Fibroblast of lung (primary cell): ENCODE measurements around the gene TINCR. TPM values are rescaled to one million over a fixed set of nuclear protein-coding genes. Genes with fewer than 3 reads are reported as not detected.

Source experiments
- DNase-seq, 2 donors: peaks; one replicate each; pipeline versions ENCODE4 v3.0.0 to v3.0.0-alpha.2; 2010; ENCODE audit warnings: low read depth in 2 of 2
- H2AFZ ChIP-seq: 2 replicates; pipeline ENCODE4 v1.5.1; 2012; ENCODE audit warnings: low read length, control low read depth, inconsistent platforms
- H3K27ac ChIP-seq: 2 replicates; pipeline ENCODE4 v1.5.1; 2011; ENCODE audit warnings: low read length, control low read depth; ENCODE audit not compliant: insufficient read depth
- H3K27me3 ChIP-seq: 2 replicates; pipeline ENCODE4 v1.5.1; 2011; ENCODE audit warnings: mild to moderate bottlenecking, low read length; ENCODE audit not compliant: control insufficient read depth, insufficient read depth
- H3K36me3 ChIP-seq: 2 replicates; pipeline ENCODE4 v1.5.1; 2011; ENCODE audit warnings: low read length; ENCODE audit not compliant: control insufficient read depth, insufficient read depth
- H3K4me1 ChIP-seq: 2 replicates; pipeline ENCODE4 v1.5.1; 2011; ENCODE audit warnings: low read length; ENCODE audit not compliant: control insufficient read depth, insufficient read depth; ENCODE audit errors: extremely low read depth
- H3K4me2 ChIP-seq: 2 replicates; pipeline ENCODE4 v1.5.1; 2011; ENCODE audit warnings: low read length, control low read depth; ENCODE audit not compliant: insufficient read depth; ENCODE audit errors: extremely low read depth
- H3K4me3 ChIP-seq, 4 experiments: fragments of 200-600 bp in 1 of 4; sonication (generic) in 1 of 4; replicated peaks in 1 of 4; 2 replicates each; pipeline ENCODE4 v1.5.1; 2011 to 2016; ENCODE audit warnings: low read length in 4 of 4, low read depth in 3 of 4, mild to moderate bottlenecking in 3 of 4, control low read depth in 2 of 4, inconsistent platforms in 1 of 4, mixed read lengths in 1 of 4; ENCODE audit not compliant: insufficient read depth in 1 of 4; ENCODE audit errors: control extremely low read depth in 1 of 4
- H3K79me2 ChIP-seq: 2 replicates; pipeline ENCODE4 v1.5.1; 2012; ENCODE audit warnings: mild to moderate bottlenecking, low read length, inconsistent platforms; ENCODE audit not compliant: control insufficient read depth, insufficient read depth
- H3K9ac ChIP-seq: 2 replicates; pipeline ENCODE4 v1.5.1; 2011; ENCODE audit warnings: mild to moderate bottlenecking, low read length, control low read depth; ENCODE audit not compliant: insufficient read depth
- H3K9me3 ChIP-seq: 2 replicates; pipeline ENCODE4 v1.5.1; 2012; ENCODE audit warnings: low read depth, low read length; ENCODE audit not compliant: control insufficient read depth, insufficient read depth
- H4K20me1 ChIP-seq: 2 replicates; pipeline ENCODE4 v1.5.1; 2011; ENCODE audit warnings: low read length; ENCODE audit not compliant: control insufficient read depth, insufficient read depth; ENCODE audit errors: extremely low read depth
- EZH2 ChIP-seq: IDR thresholded peaks from 2 replicates; pipeline ENCODE4 v1.5.1; 2012; ENCODE audit warnings: low read length, control low read depth, mild to moderate bottlenecking; ENCODE audit errors: missing control alignments
- polyA plus RNA-seq, 2 donors: library from polyadenylated mRNA; depleted of rRNA in 1 of 2; stranded (reverse) in 1 of 2; unstranded in 1 of 2; fragments of >200 nt; gene quantifications; 2 replicates each; pipeline ENCODE4 v1.2.1, GENCODE V29; 2011 to 2012; ENCODE audit warnings: missing spikeins in 1 of 2
- total RNA-seq: library from RNA; depleted of rRNA; stranded (reverse); fragments of >200 nt; gene quantifications from 2 replicates; pipeline ENCODE4 v1.2.1, GENCODE V29; 2014
- TF ChIP-seq, protein P1 (sequence below), 2 donors: IDR thresholded peaks in 1 of 2; conservative IDR thresholded peaks in 1 of 2; 1 replicate in 1 of 2; 2 replicates in 1 of 2; pipeline ENCODE4 v1.5.1; 2011 to 2012; ENCODE audit warnings: low read length in 2 of 2, control low read depth in 1 of 2, inconsistent platforms in 1 of 2, low read depth in 1 of 2, mild to moderate bottlenecking in 1 of 2

TINCR gene
- total and polyA plus RNA-seq, 2 donors (not counting 1 experiment from before 2014, with no cell fraction given): 0.06 to 0.17 TPM

DNA sequence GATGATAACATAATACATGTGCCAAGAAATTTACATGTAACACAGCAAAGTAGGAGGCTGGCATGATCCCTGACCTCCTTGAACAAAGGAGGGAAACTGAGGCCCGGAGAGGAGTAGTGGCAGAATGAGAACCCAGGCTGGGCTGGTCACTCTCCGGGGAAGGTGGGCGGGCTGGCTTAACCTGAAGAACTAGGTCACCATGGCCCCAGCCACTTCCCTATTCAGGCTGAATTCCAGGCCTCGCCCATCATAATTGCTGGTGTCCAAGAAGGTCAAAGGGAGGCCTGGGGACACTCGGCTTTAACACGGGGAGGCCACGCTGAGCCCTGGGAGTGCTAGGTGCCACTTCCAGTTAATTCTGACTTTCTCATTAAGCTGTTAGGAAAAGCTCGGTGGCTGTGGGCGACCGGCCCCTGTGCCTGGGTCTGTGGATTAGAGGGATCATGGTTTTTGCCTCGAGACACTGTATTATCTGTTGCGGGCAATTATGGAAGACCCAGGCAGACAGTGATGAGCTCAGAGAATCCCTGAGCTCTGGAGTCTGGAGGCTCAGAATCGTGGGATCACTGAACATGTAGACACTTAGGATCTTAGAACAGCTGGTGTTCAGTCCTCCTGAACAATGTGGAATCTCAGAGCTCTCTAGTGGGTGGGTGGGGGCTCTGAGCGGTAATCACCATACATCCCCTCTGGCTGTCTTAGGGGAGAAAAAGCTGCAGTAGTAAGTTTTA, 5.0 kb upstream of the TINCR start:
- H3K79me2 ChIP-seq: no peaks in the 10 kb centered on the region
- peaks cover 4% of the 10 kb centered on the region for H3K27me3 ChIP-seq
- no peak overlapping the region for H3K9ac ChIP-seq
- no peak overlapping the region for H3K4me3 ChIP-seq
- no peaks in the 10 kb centered on the region for H3K4me1 ChIP-seq
- TF ChIP-seq, protein P1, sequence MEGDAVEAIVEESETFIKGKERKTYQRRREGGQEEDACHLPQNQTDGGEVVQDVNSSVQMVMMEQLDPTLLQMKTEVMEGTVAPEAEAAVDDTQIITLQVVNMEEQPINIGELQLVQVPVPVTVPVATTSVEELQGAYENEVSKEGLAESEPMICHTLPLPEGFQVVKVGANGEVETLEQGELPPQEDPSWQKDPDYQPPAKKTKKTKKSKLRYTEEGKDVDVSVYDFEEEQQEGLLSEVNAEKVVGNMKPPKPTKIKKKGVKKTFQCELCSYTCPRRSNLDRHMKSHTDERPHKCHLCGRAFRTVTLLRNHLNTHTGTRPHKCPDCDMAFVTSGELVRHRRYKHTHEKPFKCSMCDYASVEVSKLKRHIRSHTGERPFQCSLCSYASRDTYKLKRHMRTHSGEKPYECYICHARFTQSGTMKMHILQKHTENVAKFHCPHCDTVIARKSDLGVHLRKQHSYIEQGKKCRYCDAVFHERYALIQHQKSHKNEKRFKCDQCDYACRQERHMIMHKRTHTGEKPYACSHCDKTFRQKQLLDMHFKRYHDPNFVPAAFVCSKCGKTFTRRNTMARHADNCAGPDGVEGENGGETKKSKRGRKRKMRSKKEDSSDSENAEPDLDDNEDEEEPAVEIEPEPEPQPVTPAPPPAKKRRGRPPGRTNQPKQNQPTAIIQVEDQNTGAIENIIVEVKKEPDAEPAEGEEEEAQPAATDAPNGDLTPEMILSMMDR (conservative IDR thresholded peaks at IDR 0.05 in 1 of 2, IDR thresholded peaks at IDR 0.05 in 1 of 2; ENCODE audit: low read depth in 1 of 2, low read length in 2 of 2): no peak
- TF ChIP-seq EZH2: no peak
- H3K4me2 ChIP-seq: no peak overlapping the region
- H3K36me3 ChIP-seq: no peaks in the 10 kb centered on the region
- H3K27ac ChIP-seq: no peak overlapping the region
- DNase-seq: no peak
- H2AFZ ChIP-seq: no peak overlapping the region
- no peaks in the 10 kb centered on the region for H3K9me3 ChIP-seq
- no peaks in the 10 kb centered on the region for H4K20me1 ChIP-seq

DNA sequence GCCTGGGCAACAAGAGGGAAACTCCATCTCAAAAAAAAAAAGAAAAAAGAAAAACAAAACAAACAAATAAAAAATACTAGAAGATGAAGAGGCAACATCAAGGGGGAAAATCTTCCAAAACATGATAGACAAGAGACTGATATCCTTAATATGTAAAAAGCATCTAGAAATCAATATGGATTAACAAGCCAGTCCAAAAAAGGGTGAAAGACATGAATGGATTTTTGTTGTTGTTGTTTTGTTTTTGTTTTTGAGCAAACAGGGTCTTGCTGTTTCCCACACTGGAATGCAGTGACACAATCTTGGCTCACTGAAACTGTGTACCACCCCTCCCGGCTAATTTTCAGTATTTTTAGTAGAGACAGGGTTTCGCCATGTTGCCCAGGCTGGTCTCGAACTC, 4.0 kb upstream of the TINCR start:
- DNase-seq: no peak
- Histone ChIP-seq H3K4me1 (no peaks in the 10 kb centered on the region), H3K4me2 (no peak overlapping the region), H4K20me1 (no peaks in the 10 kb centered on the region), H3K27ac (no peak overlapping the region), H3K9ac (no peak overlapping the region), H2AFZ (no peak overlapping the region), H3K79me2 (no peaks in the 10 kb centered on the region), H3K36me3 (no peaks in the 10 kb centered on the region), H3K4me3 (no peak overlapping the region), H3K9me3 (no peaks in the 10 kb centered on the region), H3K27me3 (peaks cover 9% of the 10 kb centered on the region)
- TF ChIP-seq EZH2: no peak
- TF ChIP-seq, protein P1 (conservative IDR thresholded peaks at IDR 0.05 in 1 of 2, IDR thresholded peaks at IDR 0.05 in 1 of 2; ENCODE audit: low read depth in 1 of 2, low read length in 2 of 2): no peak

DNA sequence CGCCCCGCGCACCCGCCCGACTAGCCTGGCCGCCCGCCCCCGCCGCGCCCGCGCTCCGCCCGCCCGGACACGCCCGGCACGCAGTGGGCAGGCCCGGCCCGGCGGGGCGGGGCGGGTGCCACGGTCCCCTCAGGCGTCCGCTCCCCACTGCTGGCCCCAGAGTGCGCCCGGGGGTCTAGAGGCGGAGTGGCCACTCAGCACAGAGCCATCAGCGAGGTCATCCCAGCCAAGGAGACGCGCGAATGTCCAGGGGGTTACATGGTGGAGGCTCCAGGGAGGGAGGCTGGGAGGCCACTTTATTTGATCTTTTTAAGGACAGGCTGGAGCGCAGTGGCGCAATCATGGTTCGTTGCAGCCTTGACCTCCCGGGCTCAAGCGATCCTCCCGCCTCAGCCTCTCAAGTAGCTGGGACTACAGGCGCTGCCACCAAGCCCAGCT, 236 bp upstream of the TINCR start:
- Histone ChIP-seq H3K36me3 (no peaks in the 10 kb centered on the region), H3K9ac (no peak overlapping the region), H2AFZ (no peak overlapping the region), H4K20me1 (no peaks in the 10 kb centered on the region), H3K27ac (no peak overlapping the region), H3K9me3 (no peaks in the 10 kb centered on the region), H3K79me2 (no peaks in the 10 kb centered on the region), H3K4me2 (no peak overlapping the region), H3K4me1 (no peaks in the 10 kb centered on the region), H3K27me3 (peaks cover 23% of the 10 kb centered on the region), H3K4me3 (no peak overlapping the region)
- TF ChIP-seq EZH2: peak; percentile 42
- TF ChIP-seq, protein P1 (conservative IDR thresholded peaks at IDR 0.05 in 1 of 2, IDR thresholded peaks at IDR 0.05 in 1 of 2; ENCODE audit: low read depth in 1 of 2, low read length in 2 of 2): no peak
- DNase-seq: no peak
